ENCODE data around the gene MAN1B1.

MAN1B1 gene

GRCh38 chr9:137086531-137087408 is at the start of gene MAN1B1:
TSS of gene MAN1B1 (plus strand) at chr9:137086985. CDS start at chr9:137087000, 15 bp downstream.
- peak; percentile 99 for DNase-seq (ENCODE audit: low read depth, low spot score)
- TF ChIP-seq, protein P1, sequence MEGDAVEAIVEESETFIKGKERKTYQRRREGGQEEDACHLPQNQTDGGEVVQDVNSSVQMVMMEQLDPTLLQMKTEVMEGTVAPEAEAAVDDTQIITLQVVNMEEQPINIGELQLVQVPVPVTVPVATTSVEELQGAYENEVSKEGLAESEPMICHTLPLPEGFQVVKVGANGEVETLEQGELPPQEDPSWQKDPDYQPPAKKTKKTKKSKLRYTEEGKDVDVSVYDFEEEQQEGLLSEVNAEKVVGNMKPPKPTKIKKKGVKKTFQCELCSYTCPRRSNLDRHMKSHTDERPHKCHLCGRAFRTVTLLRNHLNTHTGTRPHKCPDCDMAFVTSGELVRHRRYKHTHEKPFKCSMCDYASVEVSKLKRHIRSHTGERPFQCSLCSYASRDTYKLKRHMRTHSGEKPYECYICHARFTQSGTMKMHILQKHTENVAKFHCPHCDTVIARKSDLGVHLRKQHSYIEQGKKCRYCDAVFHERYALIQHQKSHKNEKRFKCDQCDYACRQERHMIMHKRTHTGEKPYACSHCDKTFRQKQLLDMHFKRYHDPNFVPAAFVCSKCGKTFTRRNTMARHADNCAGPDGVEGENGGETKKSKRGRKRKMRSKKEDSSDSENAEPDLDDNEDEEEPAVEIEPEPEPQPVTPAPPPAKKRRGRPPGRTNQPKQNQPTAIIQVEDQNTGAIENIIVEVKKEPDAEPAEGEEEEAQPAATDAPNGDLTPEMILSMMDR (IDR thresholded peaks at IDR 0.05; ENCODE audit: low read depth, low read length): no peak
- in situ Hi-C loops (cut with HindIII; ENCODE audit: low sequenced_read_pairs): no loop called here
- H3K4me3 ChIP-seq (ENCODE audit: low read depth, low read length): peak within 1 kb of the TSS; percentile 82

- no peak for DNase-seq (ENCODE audit: low read depth, low spot score)
- no peak overlapping the region for H3K4me3 ChIP-seq (ENCODE audit: low read depth, low read length)
- in situ Hi-C loops (cut with HindIII; ENCODE audit: low sequenced_read_pairs): loop anchor here (25.0 kb wide), 1 partner anchor 100 kb away; the partner anchor contains the start of genes C8G and FBXW5
- TF ChIP-seq, protein P1 (IDR thresholded peaks at IDR 0.05; ENCODE audit: low read depth, low read length): no peak
These were observed 49.8 kb upstream of the MAN1B1 start for GRCh38 chr9:137037035-137037434.

GRCh38 chr9:137037483-137037882 is 49.3 kb upstream of the MAN1B1 start:
- TF ChIP-seq, protein P1 (IDR thresholded peaks at IDR 0.05; ENCODE audit: low read depth, low read length): no peak
- in situ Hi-C loops (cut with HindIII; ENCODE audit: low sequenced_read_pairs): loop anchor here (25.0 kb wide), 1 partner anchor 100 kb away; the partner anchor contains the start of genes C8G and FBXW5
- no peak for DNase-seq (ENCODE audit: low read depth, low spot score)
- H3K4me3 ChIP-seq (ENCODE audit: low read depth, low read length): no peak overlapping the region

- no peak for DNase-seq (ENCODE audit: low read depth, low spot score)
- TF ChIP-seq, protein P1 (IDR thresholded peaks at IDR 0.05; ENCODE audit: low read depth, low read length): no peak
- no peak overlapping the region for H3K4me3 ChIP-seq (ENCODE audit: low read depth, low read length)
- in situ Hi-C loops (cut with HindIII; ENCODE audit: low sequenced_read_pairs): loop anchor here (25.0 kb wide), 1 partner anchor 102 kb away; the partner anchor contains the start of genes C8G and FBXW5
These were observed 47.9 kb upstream of the MAN1B1 start for GRCh38 chr9:137038916-137039315.

DNA sequence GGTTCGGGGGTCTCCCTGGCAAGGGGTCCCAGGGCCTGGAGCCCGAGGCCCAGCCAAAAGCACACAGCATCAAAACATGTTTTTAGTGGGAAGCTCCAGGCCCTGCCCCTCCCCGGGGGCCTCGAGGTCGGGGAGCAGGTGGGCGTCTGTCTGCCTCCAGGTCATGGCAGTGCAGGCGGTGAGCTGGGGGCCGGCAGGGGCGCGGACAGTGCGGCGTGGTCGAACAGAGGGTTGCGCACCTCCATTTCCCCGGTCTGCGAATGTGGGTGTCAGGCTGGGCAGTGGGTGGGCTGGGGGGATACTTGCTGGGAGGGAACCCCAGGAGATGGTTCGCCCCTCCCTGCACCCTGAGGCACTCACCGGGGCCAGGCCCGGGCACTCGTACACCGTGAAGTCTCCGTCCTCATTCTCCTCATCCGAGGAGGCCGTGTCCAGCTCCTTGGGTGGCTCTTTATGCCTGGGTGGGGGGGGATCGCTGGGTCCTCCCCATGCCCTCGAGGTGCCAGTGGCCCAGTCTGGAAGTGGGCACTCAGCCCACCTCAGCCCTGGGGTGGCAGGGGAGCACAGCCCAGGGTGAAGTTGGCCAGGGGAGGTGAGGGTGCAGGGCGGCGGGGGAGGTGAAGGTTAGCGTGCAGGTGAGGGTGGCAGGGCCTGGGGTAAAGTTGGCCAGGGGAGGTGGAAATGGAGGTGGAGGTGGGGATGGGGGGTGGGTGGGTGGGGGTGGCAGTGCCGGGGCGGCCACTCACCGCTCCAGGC is 47.0 kb upstream of the MAN1B1 start:
- in situ Hi-C loops (cut with HindIII; ENCODE audit: low sequenced_read_pairs): loop anchor here (25.0 kb wide), 1 partner anchor 102 kb away; the partner anchor contains the start of genes C8G and FBXW5
- TF ChIP-seq, protein P1 (IDR thresholded peaks at IDR 0.05; ENCODE audit: low read depth, low read length): no peak
- no peak for DNase-seq (ENCODE audit: low read depth, low spot score)
- no peak overlapping the region for H3K4me3 ChIP-seq (ENCODE audit: low read depth, low read length)

DNA sequence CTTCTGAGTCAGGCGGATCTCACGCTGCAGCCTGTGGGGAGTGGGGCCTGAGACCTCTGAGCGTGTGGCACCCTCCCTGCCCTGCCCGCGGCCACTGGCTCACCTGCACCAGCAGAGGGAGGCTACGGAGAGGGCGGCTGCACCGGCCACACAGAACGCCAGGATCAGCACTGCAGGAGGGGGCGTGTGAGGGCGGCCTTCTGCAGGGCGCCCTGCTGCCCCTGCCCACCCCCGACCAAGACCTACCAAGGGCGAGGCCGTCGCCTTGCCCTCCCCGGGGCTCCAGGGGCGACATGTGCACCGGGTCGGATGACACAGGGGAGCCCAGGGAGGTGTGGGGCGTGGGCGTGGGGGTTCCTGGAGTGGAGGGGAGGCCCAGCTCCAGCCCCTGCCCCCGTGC is 46.2 kb upstream of the MAN1B1 start:
- DNase-seq (ENCODE audit: low read depth, low spot score): no peak
- in situ Hi-C loops (cut with HindIII; ENCODE audit: low sequenced_read_pairs): loop anchor here (25.0 kb wide), 1 partner anchor 103 kb away; the partner anchor contains the start of genes C8G and FBXW5
- TF ChIP-seq, protein P1 (IDR thresholded peaks at IDR 0.05; ENCODE audit: low read depth, low read length): no peak
- H3K4me3 ChIP-seq (ENCODE audit: low read depth, low read length): no peak overlapping the region
